Measurements from ENCODE around the gene TSPEAR.
"Not testable (repeated sequence)": the region's sequence is repeated elsewhere in the genome, so short reads cannot be mapped to it uniquely, and the experiment has no call there.

Gene TSPEAR

GRCh38 chr21:44568667-44569556 is 142.5 kb downstream of the TSPEAR start:
- no peak for DNase-seq (ENCODE audit: low spot score)

GRCh38 chr21:44568261-44568660 is 143.1 kb downstream of the TSPEAR start:
- DNase-seq (ENCODE audit: low spot score), result no peak

GRCh38 chr21:44567481-44568171 is 143.7 kb downstream of the TSPEAR start:
- no peak for DNase-seq (ENCODE audit: low spot score)

GRCh38 chr21:44566403-44566802 is 145.0 kb downstream of the TSPEAR start:
- DNase-seq (ENCODE audit: low spot score), result no peak

GRCh38 chr21:44564886-44565598 is 146.3 kb downstream of the TSPEAR start:
- DNase-seq (ENCODE audit: low spot score), result no peak

GRCh38 chr21:44564099-44564498 is 147.3 kb downstream of the TSPEAR start:
- DNase-seq (ENCODE audit: low spot score), result no peak

- no peak for DNase-seq (ENCODE audit: low spot score)
These were observed 152.7 kb downstream of the TSPEAR start, which contains the start of gene KRTAP10-3 for GRCh38 chr21:44558695-44559094. Gene KRTAP10-3 (minus strand): TSS chr21:44558795. CDS start chr21:44558715, 80 bp downstream.

GRCh38 chr21:44558329-44558675 is 153.1 kb downstream of the TSPEAR start:
- not testable (repeated sequence) for DNase-seq (ENCODE audit: low spot score)

GRCh38 chr21:44557491-44558328 is 153.7 kb downstream of the TSPEAR start:
- DNase-seq (ENCODE audit: low spot score), result no peak

- DNase-seq (ENCODE audit: low spot score), result no peak
These were observed 154.5 kb downstream of the TSPEAR start for GRCh38 chr21:44556879-44557278.

GRCh38 chr21:44555200-44555875 is 156.0 kb downstream of the TSPEAR start:
- DNase-seq (ENCODE audit: low spot score), result no peak

GRCh38 chr21:44552681-44553080 is 158.7 kb downstream of the TSPEAR start:
- DNase-seq (ENCODE audit: low spot score), result no peak

GRCh38 chr21:44552136-44552535 is 159.2 kb downstream of the TSPEAR start:
- DNase-seq (ENCODE audit: low spot score), result no peak

GRCh38 chr21:44551340-44551961 is 159.9 kb downstream of the TSPEAR start, which contains the start of gene KRTAP10-2:
Gene KRTAP10-2 (minus strand): TSS chr21:44551505. CDS start chr21:44551458, 47 bp downstream.
- DNase-seq (ENCODE audit: low spot score), result no peak

- no peak for DNase-seq (ENCODE audit: low spot score)
These were observed 160.6 kb downstream of the TSPEAR start for GRCh38 chr21:44550807-44551206.

GRCh38 chr21:44550285-44550684 is 161.1 kb downstream of the TSPEAR start:
- DNase-seq (ENCODE audit: low spot score), result not testable (repeated sequence)

- DNase-seq (ENCODE audit: low spot score), result no peak
These were observed 161.7 kb downstream of the TSPEAR start for GRCh38 chr21:44549525-44550211.

GRCh38 chr21:44548922-44549321 is 162.4 kb downstream of the TSPEAR start:
- no peak for DNase-seq (ENCODE audit: low spot score)

- no peak for DNase-seq (ENCODE audit: low spot score)
These were observed 163.0 kb downstream of the TSPEAR start for GRCh38 chr21:44548381-44548780.

Data from AG08395 (cell line).